CD4-positive, alpha-beta T cell treated with Interleukin-2 at 100 ng/mL for 4 hours (primary cell): ENCODE results near the gene STK32B.
"Not testable (repeated sequence)": the region's sequence is repeated elsewhere in the genome, so short reads cannot be mapped to it uniquely, and the experiment has no call there.

Source experiments
- DNase-seq: peaks from one replicate; pipeline ENCODE4 v3.0.0-alpha.2; 2020; ENCODE audit warnings: low spot score

The STK32B gene

DNA sequence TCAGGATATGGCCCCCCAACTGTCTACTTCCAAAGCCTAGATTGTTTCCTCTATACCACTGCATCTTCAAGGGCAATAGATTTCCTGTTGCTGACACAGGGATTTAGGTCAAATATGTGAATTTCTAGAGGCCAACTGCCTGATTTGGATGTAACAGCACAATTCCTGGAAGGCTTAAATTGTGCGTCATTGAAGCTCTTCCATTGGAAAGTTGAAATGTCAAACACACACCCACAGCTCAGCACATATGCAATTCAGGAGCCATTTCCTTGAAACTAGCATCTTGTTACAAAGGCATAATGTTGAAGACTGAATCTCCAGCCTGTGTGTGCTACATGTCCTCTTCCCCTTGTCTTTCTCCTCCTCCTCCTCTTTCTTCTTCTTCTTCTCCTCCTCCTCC, 158.6 kb downstream of the STK32B start:
- DNase-seq = no peak

- no peak for DNase-seq
Observed at GRCh38 chr4:5211282-5211839, 160.1 kb downstream of the STK32B start.

GRCh38 chr4:5212255-5213013, 161.2 kb downstream of the STK32B start:
- DNase-seq = no peak

- DNase-seq = no peak
Observed at GRCh38 chr4:5213087-5213595, 161.9 kb downstream of the STK32B start.

DNA sequence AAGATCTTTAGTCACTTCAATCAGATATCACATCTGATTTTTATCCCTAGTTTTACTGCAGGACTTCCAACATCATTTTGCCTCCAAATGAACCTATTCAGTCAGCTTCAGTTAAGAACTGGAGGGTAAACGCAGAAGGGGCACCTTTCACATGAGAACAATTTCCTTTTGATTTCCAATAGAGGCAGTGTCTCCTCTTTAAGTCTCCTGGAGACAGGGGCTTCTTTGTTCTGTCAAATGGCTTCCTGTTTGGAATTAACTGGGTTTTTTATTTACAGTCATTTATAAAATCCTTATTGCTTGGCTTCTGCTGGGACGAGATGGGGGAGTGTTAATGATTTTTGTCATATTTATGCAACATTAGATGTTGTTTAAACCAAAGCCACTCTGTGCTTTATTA, 164.0 kb downstream of the STK32B start:
- DNase-seq = no peak

DNA sequence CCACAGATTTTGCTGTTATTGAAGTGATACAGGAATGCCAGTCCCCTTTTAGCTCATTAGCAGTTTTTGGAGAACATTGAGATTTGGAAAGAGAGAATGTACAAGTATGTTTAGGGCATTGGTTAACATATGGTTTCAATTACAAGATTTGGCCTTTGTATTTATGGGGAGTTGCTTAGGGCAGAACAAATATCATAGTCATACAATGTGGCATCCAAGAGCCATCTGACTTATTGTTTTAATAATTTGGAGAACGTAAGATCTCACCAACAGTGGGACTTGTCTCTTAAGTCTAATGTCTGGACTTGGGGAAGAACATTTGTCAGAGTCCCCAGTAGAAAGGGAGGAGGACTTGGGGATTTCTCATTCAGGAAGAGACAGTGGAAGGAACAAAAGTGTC, 166.1 kb downstream of the STK32B start:
- no peak for DNase-seq

DNA sequence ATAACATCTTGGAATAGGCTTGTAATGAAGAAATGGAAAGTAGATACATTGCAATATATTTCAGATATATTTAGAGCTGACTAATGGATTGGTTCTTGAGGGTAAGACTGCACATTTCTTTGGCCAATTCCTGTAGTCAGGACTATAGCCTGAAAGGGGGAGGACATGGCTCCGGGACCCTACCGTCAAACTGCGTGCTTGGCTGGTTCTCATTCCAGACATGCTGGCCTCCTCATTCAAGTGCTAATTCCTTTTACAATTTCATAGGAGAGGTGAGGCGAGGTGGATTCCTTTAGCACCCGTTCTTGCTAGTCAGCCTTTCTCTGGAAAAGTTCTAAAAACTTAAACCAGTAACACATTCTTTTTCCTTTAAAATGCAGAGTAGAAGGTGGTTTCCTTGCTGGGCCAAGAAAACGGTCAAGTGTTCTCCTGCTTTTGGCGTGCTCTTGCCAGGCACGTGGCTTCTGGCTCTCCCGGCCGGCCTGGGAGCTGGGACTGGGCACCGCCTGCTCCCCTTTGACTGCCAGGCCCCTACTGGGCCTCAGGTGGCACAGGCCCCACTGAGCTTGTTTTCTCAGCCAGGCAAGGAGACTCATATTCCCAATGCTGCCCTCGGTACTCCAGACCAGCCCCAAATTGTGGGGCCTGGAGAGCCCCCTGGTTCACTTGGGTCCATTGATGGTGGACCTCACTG, 167.2 kb downstream of the STK32B start:
- no peak for DNase-seq

- DNase-seq = no peak
Observed at GRCh38 chr4:5220028-5220427, 168.7 kb downstream of the STK32B start.

DNA sequence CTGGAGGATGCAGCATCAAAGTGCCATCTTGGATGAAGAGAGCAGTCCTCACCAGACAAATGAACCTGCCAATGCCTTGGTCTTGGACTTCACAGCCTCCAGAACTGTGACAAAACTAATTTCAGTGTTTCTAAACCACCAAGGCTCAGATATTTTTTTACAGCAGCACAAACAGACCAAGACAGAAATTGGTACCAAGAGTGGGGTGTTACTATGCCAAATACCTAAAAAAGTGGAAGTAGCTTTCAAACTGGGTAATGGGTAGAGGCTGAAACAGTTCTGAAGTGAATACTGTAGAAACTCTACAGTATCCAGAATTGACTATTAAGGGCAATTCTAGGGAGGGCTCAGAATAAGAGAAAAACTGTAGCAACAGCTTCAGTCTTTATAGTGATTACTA, 170.8 kb downstream of the STK32B start:
- DNase-seq = no peak

DNA sequence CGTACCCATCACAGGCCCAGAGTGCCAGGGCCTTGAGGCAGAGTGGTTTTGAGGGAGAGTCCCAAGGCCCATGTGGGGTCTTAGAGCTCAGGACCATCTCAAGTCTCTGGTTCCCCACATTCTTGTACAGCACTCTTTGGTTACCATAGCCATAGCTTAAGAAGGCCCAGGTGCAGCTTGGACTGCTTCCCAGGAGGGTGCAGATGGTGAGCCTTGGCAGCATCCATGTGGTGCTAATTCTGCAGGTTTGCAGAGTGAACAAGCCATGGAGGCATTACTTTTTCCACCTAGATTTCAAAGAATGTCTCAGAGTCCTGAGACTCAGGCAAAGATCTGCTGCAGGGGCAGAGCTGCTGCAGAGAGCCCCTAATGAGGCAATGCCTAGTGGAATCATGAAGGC, 171.7 kb downstream of the STK32B start:
- no peak for DNase-seq

DNA sequence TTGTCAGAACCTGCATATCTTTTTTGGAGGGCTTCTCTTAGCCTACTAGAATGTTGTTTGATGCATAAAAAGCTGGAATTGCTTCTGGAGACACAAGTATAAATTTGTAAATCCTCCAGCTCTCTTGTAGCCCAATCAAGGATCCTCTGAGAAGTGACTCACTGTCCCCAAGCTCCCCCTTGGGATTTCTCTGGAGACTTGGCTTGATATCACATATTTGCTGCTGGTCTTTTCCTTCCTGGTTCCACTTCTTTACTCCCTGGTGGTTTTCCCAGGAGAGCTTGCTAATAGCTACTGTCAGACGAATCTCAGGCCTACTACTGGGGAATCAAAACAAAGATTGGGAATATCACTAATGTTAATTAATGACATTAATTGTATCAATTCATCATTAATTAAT, 173.1 kb downstream of the STK32B start:
- DNase-seq = no peak

- no peak for DNase-seq
Observed at GRCh38 chr4:5232549-5232948, 181.3 kb downstream of the STK32B start.

DNA sequence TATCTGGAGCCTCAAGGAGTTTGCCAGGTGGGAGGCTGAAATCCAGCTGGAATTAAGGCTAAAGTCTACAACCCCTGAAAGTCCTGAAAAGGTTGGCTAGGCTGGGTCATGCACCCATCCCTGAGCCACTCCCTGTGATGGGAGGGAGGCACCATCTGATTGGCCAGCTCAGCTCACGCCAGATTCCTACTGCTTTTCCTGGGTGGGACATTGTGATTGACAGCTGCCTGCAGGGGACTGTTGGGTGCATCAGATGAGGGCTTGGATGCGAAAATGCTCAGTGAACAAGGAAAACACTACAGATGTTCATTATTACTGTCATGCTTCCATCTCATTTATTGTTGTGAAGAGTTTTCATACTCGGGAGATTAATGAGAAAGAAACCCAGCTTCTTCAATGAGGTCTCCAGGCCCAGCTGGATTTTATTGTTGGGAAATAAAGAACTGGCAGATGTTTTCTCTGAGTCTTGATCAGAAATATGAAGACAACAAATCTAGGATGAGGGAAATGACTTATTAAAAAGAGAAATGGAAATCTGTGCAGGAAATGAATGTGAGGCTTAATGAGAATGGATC, 185.9 kb downstream of the STK32B start:
- DNase-seq = no peak

DNA sequence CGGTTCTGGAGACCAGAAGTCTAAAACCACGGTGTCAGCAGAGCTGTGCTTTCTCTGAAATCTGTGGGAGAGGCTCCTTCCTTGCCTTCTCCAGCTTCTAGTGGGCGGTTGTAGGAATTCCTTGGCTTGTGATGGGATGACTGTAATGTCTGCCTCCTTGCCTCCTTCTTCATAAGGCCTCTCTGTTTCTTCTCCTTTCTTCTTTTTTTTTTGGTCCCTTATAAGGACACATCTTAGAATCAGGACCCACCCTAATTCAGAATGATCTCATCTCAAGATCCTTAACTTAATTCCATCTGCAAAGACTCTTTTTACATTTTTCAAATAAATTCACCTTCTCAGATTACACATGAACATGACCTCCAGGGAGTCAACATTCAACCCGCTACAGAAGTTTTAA, 186.9 kb downstream of the STK32B start:
- DNase-seq = no peak

GRCh38 chr4:5247061-5247460, 195.8 kb downstream of the STK32B start:
- DNase-seq = not testable (repeated sequence)

DNA sequence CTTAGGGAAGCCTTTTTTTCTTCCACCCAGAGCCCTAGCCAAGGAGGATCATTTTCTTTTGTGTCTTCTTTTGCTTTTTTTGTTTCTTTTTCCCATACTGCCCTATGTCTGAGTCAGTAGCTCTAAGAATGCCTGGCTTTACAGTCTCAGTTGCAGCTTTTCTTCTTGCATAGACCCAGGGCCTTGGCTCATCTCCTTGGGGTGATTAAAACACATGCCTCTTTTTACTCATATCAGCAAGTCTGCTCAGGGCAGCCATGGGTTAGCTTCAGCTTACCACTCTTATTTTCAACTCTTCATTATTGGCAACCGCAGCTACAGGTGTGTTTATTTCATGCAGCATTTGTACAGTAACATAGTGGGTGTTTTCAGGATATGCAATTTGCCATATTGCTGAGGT, 196.5 kb downstream of the STK32B start:
- no peak for DNase-seq

GRCh38 chr4:5249727-5250126, 198.4 kb downstream of the STK32B start:
- DNase-seq = no peak

DNA sequence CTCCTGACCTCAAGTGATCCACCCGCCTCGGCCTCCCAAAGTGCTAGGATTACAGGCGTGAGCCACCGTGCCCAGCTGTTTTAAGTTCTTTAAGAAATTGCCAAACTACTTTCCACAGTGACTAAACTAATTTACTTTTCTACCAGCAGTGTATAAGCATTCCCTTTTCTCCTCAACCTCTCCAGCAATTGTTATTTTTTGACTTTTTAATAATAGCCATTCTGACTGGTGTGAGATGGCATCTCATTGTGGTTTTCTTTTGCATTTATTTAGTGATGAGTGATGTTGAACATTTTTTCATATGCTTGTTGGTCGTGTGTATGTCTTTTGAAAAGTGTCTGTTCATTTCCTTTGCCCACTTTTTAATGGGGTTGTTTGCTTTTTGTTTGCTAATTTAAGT, 199.3 kb downstream of the STK32B start:
- DNase-seq = not testable (repeated sequence)

DNA sequence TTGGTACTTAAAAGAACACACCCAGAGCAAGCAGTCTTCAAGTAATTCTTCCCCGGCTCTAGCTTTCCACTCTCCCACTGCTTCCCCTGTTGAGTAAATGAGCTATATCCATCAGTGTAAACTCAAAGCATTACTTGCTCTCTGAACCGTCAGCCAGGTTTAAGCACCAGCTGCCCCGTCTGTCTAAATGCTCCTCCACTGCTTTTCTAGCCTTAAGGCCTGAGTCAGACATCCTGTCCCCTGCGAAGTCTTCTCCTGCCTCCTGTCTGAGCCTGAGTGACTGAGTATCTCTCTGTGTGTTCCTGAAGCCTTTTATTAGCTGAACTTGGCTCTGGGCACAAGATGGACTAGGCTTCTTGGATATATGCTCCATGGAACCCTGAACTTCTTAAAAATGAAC, 205.1 kb downstream of the STK32B start:
- DNase-seq = no peak

- no peak for DNase-seq
Observed at GRCh38 chr4:5257086-5257485, 205.8 kb downstream of the STK32B start.

- no peak for DNase-seq
Observed at GRCh38 chr4:5259471-5259870, 208.2 kb downstream of the STK32B start.

GRCh38 chr4:5260121-5260520, 208.8 kb downstream of the STK32B start:
- no peak for DNase-seq

DNA sequence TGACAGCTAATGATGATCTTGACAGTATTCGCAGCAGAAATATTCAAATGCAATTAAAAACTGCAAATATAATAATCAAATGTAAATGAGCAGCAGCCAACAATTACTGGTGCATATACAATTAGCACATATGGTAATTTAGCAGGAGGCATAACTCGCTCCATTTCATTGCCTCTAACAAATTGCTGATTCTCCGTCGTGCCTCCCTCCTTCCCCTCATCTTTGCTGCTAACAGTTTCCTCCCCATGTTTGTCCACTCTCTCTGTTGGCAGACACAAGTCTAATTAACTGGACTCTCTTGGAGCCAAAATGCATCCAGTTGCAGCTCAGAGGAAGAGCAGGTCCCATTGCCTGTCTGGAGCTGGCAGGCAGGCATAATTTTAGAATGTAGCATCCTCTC, 210.6 kb downstream of the STK32B start:
- no peak for DNase-seq
